PC-3 (cell line): ENCODE results near the gene CAMK2B. TPM values are rescaled to one million over a fixed set of nuclear protein-coding genes. Genes with fewer than 3 reads are reported as not detected.

Source experiments
- ATAC-seq: fragments of 200-7000 bp; cut with Tn5 transposase; 2 replicates; pipeline ENCODE4 v1.9.1; 2020; ENCODE audit warnings: mild to moderate bottlenecking, moderate library complexity
- BruUV-seq: library from RNA; stranded (reverse); fragments of 400-500 nt; replicated peaks from 2 replicates; lab custom pipeline; 2021; lab: Mats Ljungman, UMichigan
- CTCF ChIA-PET: fragments of 300-600 bp; sonication (Branson Sonifier 250); formaldehyde crosslinking; loops from one replicate; lab custom pipeline; 2022; ENCODE audit warnings: antibody characterized with exemption; lab: Charles Lee
- POLR2A ChIA-PET: fragments of 300-600 bp; sonication (Branson Sonifier 250); formaldehyde crosslinking; loops from one replicate; lab custom pipeline; 2022; ENCODE audit warnings: antibody characterized with exemption; ENCODE audit not compliant: unreplicated experiment; lab: Charles Lee
- DNase-seq: peaks from one replicate; pipeline ENCODE4 v3.0.0-alpha.2; 2015
- H2AFZ ChIP-seq: fragments of 300-600 bp; sonication (generic); 2 replicates; pipeline ENCODE4 v1.6.0; 2016; ENCODE audit warnings: antibody characterized with exemption, low read length
- H3F3A ChIP-seq: fragments of 300-600 bp; sonication (generic); one replicate; pipeline ENCODE4 v1.6.0; 2017; ENCODE audit warnings: antibody characterized with exemption, low read length, control low read depth, mild to moderate bottlenecking; ENCODE audit not compliant: unreplicated experiment
- H3K27ac ChIP-seq: fragments of 300-600 bp; sonication (generic); 2 replicates; pipeline ENCODE4 v1.5.1; 2016; ENCODE audit warnings: mild to moderate bottlenecking, low read length
- H3K27me3 ChIP-seq: fragments of 300-600 bp; sonication (generic); 2 replicates; pipeline ENCODE4 v1.6.1; 2016; ENCODE audit warnings: low read length, mixed read lengths
- H3K36me3 ChIP-seq: fragments of 300-600 bp; sonication (generic); 2 replicates; pipeline ENCODE4 v1.6.1; 2016; ENCODE audit warnings: low read depth, mixed run types, low read length, mixed read lengths
- H3K4me1 ChIP-seq: fragments of 300-600 bp; sonication (generic); 2 replicates; pipeline ENCODE4 v1.5.1; 2016; ENCODE audit warnings: low read length; ENCODE audit not compliant: insufficient read depth
- H3K4me2 ChIP-seq: fragments of 300-600 bp; sonication (generic); 2 replicates; pipeline ENCODE4 v1.6.0; 2016; ENCODE audit warnings: low read length
- H3K4me3 ChIP-seq: fragments of 300-600 bp; sonication (generic); 2 replicates; pipeline ENCODE4 v1.5.1; 2016; ENCODE audit warnings: mild to moderate bottlenecking, low read length, mixed read lengths
- H3K79me2 ChIP-seq: fragments of 300-600 bp; sonication (generic); 2 replicates; pipeline ENCODE4 v1.6.1; 2017; ENCODE audit warnings: low read length, mixed read lengths
- H3K9ac ChIP-seq: fragments of 300-600 bp; sonication (generic); 2 replicates; pipeline ENCODE4 v1.6.0; 2016; ENCODE audit warnings: mild to moderate bottlenecking, low read length
- H3K9me2 ChIP-seq: fragments of 300-600 bp; sonication (generic); replicated peaks from 2 replicates; pipeline ENCODE4 v1.6.1; 2016; ENCODE audit warnings: mixed run types, low read length, mixed read lengths
- H3K9me3 ChIP-seq: fragments of 300-600 bp; sonication (generic); 2 replicates; pipeline ENCODE4 v1.6.1; 2016; ENCODE audit warnings: low read length, mixed read lengths
- H4K20me1 ChIP-seq: fragments of 300-600 bp; sonication (generic); 2 replicates; pipeline ENCODE4 v1.6.1; 2016; ENCODE audit warnings: low read length, mixed read lengths
- CTCF ChIP-seq: fragments of 300-600 bp; sonication (generic); conservative IDR thresholded peaks from 2 replicates; pipeline ENCODE4 v1.5.1; 2017; ENCODE audit warnings: antibody characterized with exemption, low read depth, mild to moderate bottlenecking, low read length
- EZH2 ChIP-seq: fragments of 300-600 bp; sonication (generic); IDR thresholded peaks from one replicate; pipeline ENCODE4 v1.6.1; 2017; ENCODE audit warnings: antibody characterized with exemption, mild to moderate bottlenecking, low read length; ENCODE audit not compliant: unreplicated experiment
- EZH2phosphoT487 ChIP-seq: fragments of 300-600 bp; sonication (generic); IDR thresholded peaks from 2 replicates; pipeline ENCODE4 v1.6.1; 2018; ENCODE audit warnings: mild to moderate bottlenecking, antibody characterized with exemption, low read length, borderline replicate concordance
- intact Hi-C: fragments of 100-400 bp; cut with micrococcal nuclease; formaldehyde crosslinking; loops from 2 replicates; pipeline ENCODE4 v1.9.0; 2023
- total RNA-seq: library from RNA; depleted of rRNA; stranded (reverse); fragments of >200 nt; gene quantifications from 2 replicates; pipeline ENCODE4 v1.2.3, GENCODE V29; 2014

The CAMK2B gene
- total RNA-seq, 1 experiment from 2014 or later: 1.2 TPM

- no TSS peak for BruUV-seq
- intact Hi-C loops: no loop called here
- POLR2A ChIA-PET: no interaction called here
- no peaks in the 10 kb centered on the region for H3K36me3 ChIP-seq
- CTCF ChIA-PET: no interaction called here
- H3F3A ChIP-seq: no peaks in the 10 kb centered on the region
- H3K4me2 ChIP-seq: no peak overlapping the region
- ATAC-seq (no peak), DNase-seq (no peak)
- no peaks in the 10 kb centered on the region for H3K27me3 ChIP-seq
- H3K4me1 ChIP-seq: no peaks in the 10 kb centered on the region
- H3K9me2 ChIP-seq: no peaks in the 10 kb centered on the region
- TF ChIP-seq EZH2: no peak
- TF ChIP-seq CTCF: no peak
- no peak for TF ChIP-seq EZH2phosphoT487
- no peak overlapping the region for H3K4me3 ChIP-seq
- H3K79me2 ChIP-seq: no peaks in the 10 kb centered on the region
- no peak overlapping the region for H3K9ac ChIP-seq
- H3K27ac ChIP-seq: no peak overlapping the region
- no peak overlapping the region for H2AFZ ChIP-seq
- no peaks in the 10 kb centered on the region for H3K9me3 ChIP-seq
- no peaks in the 10 kb centered on the region for H4K20me1 ChIP-seq
Observed at GRCh38 chr7:44334734-44335097, 9.3 kb upstream of the CAMK2B start.

GRCh38 chr7:44333911-44334733 lies 8.7 kb upstream of the CAMK2B start:
- ATAC-seq (no peak), DNase-seq (no peak)
- no peaks in the 10 kb centered on the region for H3K79me2 ChIP-seq
- H3K4me2 ChIP-seq: no peak overlapping the region
- CTCF ChIA-PET: no interaction called here
- POLR2A ChIA-PET: no interaction called here
- BruUV-seq: no TSS peak
- H3K27me3 ChIP-seq: no peaks in the 10 kb centered on the region
- H3K9me2 ChIP-seq: no peaks in the 10 kb centered on the region
- no peaks in the 10 kb centered on the region for H4K20me1 ChIP-seq
- no peak overlapping the region for H3K27ac ChIP-seq
- no peak overlapping the region for H3K4me3 ChIP-seq
- no peaks in the 10 kb centered on the region for H3F3A ChIP-seq
- intact Hi-C loops: no loop called here
- no peak overlapping the region for H2AFZ ChIP-seq
- H3K4me1 ChIP-seq: no peaks in the 10 kb centered on the region
- H3K9ac ChIP-seq: no peak overlapping the region
- no peaks in the 10 kb centered on the region for H3K9me3 ChIP-seq
- TF ChIP-seq CTCF (no peak), EZH2phosphoT487 (no peak), EZH2 (no peak)
- no peaks in the 10 kb centered on the region for H3K36me3 ChIP-seq

- no peaks in the 10 kb centered on the region for H3K36me3 ChIP-seq
Observed at GRCh38 chr7:44331682-44332081, 6.3 kb upstream of the CAMK2B start.

More at GRCh38 chr7:44331682-44332081, 6.3 kb upstream of the CAMK2B start:
- Histone ChIP-seq H2AFZ (no peak overlapping the region), H3K79me2 (no peaks in the 10 kb centered on the region), H3K27me3 (peaks cover under 1% of the 10 kb centered on the region; the same call in 1 of the 2 replicates), H3K9ac (no peak overlapping the region), H3F3A (no peaks in the 10 kb centered on the region), H3K4me3 (no peak overlapping the region), H3K4me1 (no peaks in the 10 kb centered on the region), H3K4me2 (no peak overlapping the region), H4K20me1 (no peaks in the 10 kb centered on the region), H3K9me2 (no peaks in the 10 kb centered on the region), H3K9me3 (no peaks in the 10 kb centered on the region), H3K27ac (no peak overlapping the region)
- DNase-seq: no peak
- ChIA-PET CTCF (no interaction called here), POLR2A (interaction anchor here (0.6 kb wide), 1 partner anchor 39 kb away, joined by 4 read pairs; no protein-coding TSS in a partner anchor)
- intact Hi-C loops: no loop called here
- TF ChIP-seq EZH2phosphoT487: no peak
- no peak for TF ChIP-seq EZH2
- no peak for TF ChIP-seq CTCF
- BruUV-seq: no TSS peak
- no peak for ATAC-seq
